ENCODE measurements around the gene APH1B. TPM values are rescaled to one million over a fixed set of nuclear protein-coding genes. Genes with fewer than 3 reads are reported as not detected.

Gene APH1B
- polyA plus RNA-seq, 1 experiment = 12.6 TPM

DNA sequence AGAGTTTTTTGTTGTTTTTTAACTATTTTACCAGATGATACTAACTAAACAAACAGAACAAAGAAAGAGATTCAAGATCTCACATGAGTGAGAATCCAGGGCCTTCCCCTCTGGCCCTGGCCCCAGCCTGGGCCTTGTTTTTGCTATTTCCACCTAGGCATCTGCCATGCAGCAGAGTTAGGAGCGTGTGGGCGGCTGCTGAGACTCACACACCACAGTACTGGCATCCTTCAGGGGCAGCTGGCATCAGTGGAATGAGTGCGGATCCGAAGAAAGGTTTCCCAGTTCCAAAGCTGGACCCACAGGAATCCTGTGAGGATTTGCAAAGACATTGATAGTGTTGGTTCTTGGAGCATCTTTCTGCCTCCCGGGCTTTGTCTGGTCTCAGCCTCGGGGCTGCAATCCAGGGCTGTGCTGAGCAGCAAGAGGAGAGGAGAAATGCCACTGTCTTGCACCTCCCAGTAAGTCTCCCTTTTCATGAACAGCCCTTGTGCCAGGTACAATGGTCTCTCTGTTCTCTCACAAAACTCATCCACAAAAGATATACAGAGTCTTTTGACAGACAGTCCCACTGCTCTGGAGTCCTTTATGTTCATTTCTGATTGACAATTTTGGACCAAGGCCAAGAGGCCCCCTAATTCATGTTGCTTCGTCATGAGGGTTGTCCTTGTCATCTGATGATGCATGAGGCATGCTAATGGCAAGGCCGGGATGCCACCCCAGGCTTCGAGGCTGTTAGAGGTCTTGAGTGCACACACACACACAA lies 46.6 kb downstream of the APH1B start:
- TF ChIP-seq, protein P1, sequence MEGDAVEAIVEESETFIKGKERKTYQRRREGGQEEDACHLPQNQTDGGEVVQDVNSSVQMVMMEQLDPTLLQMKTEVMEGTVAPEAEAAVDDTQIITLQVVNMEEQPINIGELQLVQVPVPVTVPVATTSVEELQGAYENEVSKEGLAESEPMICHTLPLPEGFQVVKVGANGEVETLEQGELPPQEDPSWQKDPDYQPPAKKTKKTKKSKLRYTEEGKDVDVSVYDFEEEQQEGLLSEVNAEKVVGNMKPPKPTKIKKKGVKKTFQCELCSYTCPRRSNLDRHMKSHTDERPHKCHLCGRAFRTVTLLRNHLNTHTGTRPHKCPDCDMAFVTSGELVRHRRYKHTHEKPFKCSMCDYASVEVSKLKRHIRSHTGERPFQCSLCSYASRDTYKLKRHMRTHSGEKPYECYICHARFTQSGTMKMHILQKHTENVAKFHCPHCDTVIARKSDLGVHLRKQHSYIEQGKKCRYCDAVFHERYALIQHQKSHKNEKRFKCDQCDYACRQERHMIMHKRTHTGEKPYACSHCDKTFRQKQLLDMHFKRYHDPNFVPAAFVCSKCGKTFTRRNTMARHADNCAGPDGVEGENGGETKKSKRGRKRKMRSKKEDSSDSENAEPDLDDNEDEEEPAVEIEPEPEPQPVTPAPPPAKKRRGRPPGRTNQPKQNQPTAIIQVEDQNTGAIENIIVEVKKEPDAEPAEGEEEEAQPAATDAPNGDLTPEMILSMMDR (IDR thresholded peaks at IDR 0.05; ENCODE audit: insufficient read depth, low read depth, low read length) = no peak
- CTCF ChIA-PET = no interaction called here
- H3K27me3 ChIP-seq (ENCODE audit: control insufficient read depth, insufficient read depth, low read length) = no peaks in the 10 kb centered on the region
- DNase-seq (ENCODE audit: low read depth) = no peak
- no peak overlapping the region for H3K4me3 ChIP-seq (ENCODE audit: low read depth, low read length)
- POLR2A ChIA-PET = no interaction called here
- H3K36me3 ChIP-seq (ENCODE audit: control insufficient read depth, insufficient read depth, low read length) = no peaks in the 10 kb centered on the region

DNA sequence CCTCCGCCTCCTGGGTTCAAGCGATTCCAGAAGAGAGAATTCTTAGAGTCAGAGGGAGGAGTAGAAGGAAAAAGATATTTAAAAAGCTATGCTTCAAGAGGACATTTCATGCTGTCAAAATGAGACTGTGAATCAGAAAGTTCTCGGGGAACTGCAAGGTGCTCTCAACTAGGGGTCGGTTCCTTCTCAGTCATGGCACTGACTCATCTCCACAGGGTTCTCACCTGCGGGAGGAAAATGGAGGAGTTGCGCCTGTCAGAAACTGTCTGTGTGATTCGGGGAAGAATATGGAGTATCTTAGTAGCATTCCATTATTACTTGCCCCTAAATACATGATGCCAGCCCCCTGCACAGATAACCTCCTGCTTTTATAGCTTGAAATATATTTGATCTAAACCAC lies 47.4 kb downstream of the APH1B start:
- TF ChIP-seq, protein P1 (IDR thresholded peaks at IDR 0.05; ENCODE audit: insufficient read depth, low read depth, low read length) = no peak
- Histone ChIP-seq H3K27me3 (ENCODE audit: control insufficient read depth, insufficient read depth, low read length) (no peaks in the 10 kb centered on the region), H3K4me3 (ENCODE audit: low read depth, low read length) (no peak overlapping the region), H3K36me3 (ENCODE audit: control insufficient read depth, insufficient read depth, low read length) (no peaks in the 10 kb centered on the region)
- ChIA-PET POLR2A (no interaction called here), CTCF (interaction anchor here (1.0 kb wide), 1 partner anchor 18 kb away, joined by 3 read pairs; no protein-coding TSS in a partner anchor)
- no peak for DNase-seq (ENCODE audit: low read depth)

DNA sequence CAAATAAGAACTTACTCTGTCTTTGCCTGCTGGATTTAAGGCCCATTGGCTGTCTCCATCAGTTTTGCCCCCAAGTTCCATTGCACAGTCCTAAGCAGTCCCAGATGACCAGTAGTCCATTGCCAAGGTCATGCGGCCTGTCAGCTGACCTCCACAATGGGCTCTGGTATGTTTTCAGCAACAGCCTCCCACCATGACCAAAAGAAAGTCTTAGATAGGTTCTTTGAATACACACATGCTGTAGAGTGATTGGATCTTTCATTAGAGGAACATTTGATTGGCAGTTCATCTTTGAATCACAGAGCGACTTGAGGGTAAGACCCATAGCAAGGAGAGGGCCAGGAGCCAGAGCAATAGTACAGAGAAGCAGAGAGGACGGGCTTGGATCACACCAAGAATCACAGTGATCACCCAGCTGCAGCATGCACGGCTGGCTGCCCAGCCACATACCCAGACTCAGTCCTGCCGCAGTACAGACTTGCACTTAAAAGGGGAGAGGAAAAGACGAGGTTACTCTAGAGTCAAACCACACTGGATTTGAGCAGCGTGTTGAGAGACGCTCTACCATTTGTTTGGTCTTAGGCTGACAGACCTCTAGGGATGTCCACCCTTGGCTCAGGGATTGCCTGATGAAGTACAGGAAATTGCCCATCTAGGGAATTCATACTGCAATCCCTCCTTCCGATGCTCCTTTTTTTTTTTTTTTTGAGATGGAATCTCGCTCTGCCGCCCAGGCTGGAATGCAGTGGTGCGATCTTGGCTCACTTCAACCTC lies 50.4 kb downstream of the APH1B start:
- no peak for DNase-seq (ENCODE audit: low read depth)
- ChIA-PET POLR2A (no interaction called here), CTCF (no interaction called here)
- H3K27me3 ChIP-seq (ENCODE audit: control insufficient read depth, insufficient read depth, low read length) = no peaks in the 10 kb centered on the region
- H3K4me3 ChIP-seq (ENCODE audit: low read depth, low read length) = no peak overlapping the region
- no peaks in the 10 kb centered on the region for H3K36me3 ChIP-seq (ENCODE audit: control insufficient read depth, insufficient read depth, low read length)
- TF ChIP-seq, protein P1 (IDR thresholded peaks at IDR 0.05; ENCODE audit: insufficient read depth, low read depth, low read length) = no peak

DNA sequence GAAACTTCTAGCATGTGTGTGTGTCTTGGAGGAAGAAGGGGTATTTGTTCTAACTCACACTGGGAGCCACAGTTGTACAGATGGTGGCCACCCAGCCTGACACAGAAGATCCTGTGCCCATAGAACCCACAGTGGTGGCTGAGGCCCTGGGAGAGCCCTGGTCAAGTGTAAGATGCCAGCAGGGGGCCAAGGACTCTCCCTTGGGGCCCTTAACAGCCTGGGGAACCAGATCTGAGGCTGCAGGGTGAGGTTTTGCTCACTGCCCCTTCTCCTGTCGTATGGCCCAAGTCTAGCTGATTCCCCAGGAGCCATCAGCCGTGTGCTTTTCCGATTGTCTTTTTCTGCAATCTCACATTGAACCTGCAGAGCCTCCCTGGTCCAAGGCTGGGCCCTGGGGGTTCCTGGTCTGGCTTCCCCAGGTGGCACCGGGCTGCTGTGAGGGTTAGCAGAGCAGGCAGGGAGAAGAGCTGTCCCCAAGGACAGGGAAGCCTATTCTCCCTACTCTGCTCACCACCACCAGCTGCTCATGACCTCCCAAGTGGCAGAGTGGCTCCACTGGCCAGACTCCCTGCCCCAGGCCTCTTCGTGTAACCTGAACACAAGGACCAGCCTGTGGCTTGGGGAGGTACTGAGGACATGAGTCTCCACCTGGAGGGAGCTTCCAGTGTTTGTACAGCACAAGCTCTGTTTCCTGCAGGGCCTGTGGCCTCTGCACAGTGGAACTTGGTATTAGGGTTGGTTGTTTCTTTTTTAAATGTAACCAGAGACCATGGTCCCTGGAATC lies 52.4 kb downstream of the APH1B start:
- no peaks in the 10 kb centered on the region for H3K36me3 ChIP-seq (ENCODE audit: control insufficient read depth, insufficient read depth, low read length)
- ChIA-PET CTCF (no interaction called here), POLR2A (no interaction called here)
- H3K27me3 ChIP-seq (ENCODE audit: control insufficient read depth, insufficient read depth, low read length) = no peaks in the 10 kb centered on the region
- TF ChIP-seq, protein P1 (IDR thresholded peaks at IDR 0.05; ENCODE audit: insufficient read depth, low read depth, low read length) = no peak
- DNase-seq (ENCODE audit: low read depth) = no peak
- H3K4me3 ChIP-seq (ENCODE audit: low read depth, low read length) = no peak overlapping the region

DNA sequence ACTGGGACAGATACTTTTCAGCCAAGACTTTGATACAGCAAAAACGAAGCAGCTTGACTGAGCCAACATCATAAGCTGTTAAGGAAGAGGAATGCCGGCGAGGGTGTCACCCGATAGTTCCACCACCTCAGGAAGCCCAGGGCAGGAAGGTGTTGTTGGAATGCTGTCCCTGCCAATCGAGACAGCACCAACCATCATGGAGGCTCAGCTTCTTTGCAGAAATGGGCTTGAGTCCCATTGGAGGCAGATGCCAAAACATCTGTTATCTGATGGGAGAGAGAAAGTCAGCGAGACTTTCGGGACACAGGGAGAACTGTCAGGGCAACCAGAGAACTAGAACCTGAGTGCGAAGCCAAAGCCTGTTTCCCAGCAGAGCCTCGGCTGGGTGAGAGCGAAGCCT lies 53.5 kb downstream of the APH1B start:
- no peaks in the 10 kb centered on the region for H3K27me3 ChIP-seq (ENCODE audit: control insufficient read depth, insufficient read depth, low read length)
- TF ChIP-seq, protein P1 (IDR thresholded peaks at IDR 0.05; ENCODE audit: insufficient read depth, low read depth, low read length) = no peak
- H3K36me3 ChIP-seq (ENCODE audit: control insufficient read depth, insufficient read depth, low read length) = no peaks in the 10 kb centered on the region
- no peak for DNase-seq (ENCODE audit: low read depth)
- CTCF ChIA-PET = interaction anchor here (1.0 kb wide), 1 partner anchor 14 kb away, joined by 3 read pairs; no protein-coding TSS in a partner anchor
- POLR2A ChIA-PET = no interaction called here
- H3K4me3 ChIP-seq (ENCODE audit: low read depth, low read length) = no peak overlapping the region

Data from BJ (cell line).